Transverse colon (tissue), 4 donors: Measurements from ENCODE around the gene PYROXD2.

Experiments used
- CTCF ChIP-seq, 5 experiments: fragments of 200-600 bp in 3 of 5; fragments of 450-650 bp in 2 of 5; sonication (generic) in 3 of 5; IDR thresholded peaks; 1 replicate in 2 of 5; 2 replicates in 3 of 5; pipeline ENCODE4 v1.5.1; 2016 to 2017; ENCODE audit warnings: antibody characterized with exemption in 5 of 5, inconsistent platforms in 3 of 5, mild to moderate bottlenecking in 2 of 5, moderate library complexity in 1 of 5
- POLR2A ChIP-seq: fragments of 450-650 bp; IDR thresholded peaks from one replicate; pipeline ENCODE4 v1.6.1; 2016; ENCODE audit warnings: antibody characterized with exemption, mild to moderate bottlenecking, moderate library complexity
- POLR2AphosphoS5 ChIP-seq, 3 donors: sonication (generic); formaldehyde crosslinking; IDR thresholded peaks; one replicate each; pipeline ENCODE4 v1.6.1; 2016; ENCODE audit warnings: antibody characterized with exemption in 3 of 3

DNA sequence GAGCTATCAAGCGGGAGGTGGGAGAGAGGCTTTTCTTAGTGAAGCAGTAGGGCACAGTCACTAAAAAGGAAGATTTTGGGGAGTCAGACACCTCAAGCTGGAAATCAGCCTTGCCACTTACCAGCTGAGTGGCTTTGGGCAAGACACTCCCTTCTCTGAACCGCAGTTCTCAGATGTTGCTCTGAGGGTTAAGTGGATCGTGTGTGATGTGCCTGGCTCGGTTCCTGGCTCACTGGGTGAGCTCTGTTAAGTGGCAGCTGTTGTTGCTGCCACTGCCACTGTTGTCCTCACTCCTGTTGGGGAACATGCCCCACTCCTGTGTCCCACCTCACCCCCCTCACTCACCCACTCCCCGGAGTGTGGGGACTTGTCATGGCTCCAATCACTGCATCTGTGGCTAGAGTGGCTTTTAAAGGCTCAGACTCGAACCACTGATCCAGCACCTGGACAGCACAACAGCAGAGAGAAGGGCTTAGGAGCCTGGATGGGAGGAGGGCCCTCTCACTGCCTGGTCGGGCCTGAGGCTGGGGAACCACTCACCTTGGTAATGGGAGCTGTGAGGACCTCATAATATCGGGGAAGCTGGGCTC lies 20.0 kb downstream of the PYROXD2 start:
- TF ChIP-seq CTCF (IDR thresholded peaks at IDR 0.05) (no peak), POLR2A (no peak), POLR2AphosphoS5 (IDR thresholded peaks at IDR 0.05) (no peak)
